SKM-1 treated with dmso at 0.1 percent for 144 hours (cell line): ENCODE data around the gene MMUT.
"Not testable (repeated sequence)": the region's sequence is repeated elsewhere in the genome, so short reads cannot be mapped to it uniquely, and the experiment has no call there.

Experiments
- DNase-seq: peaks from one replicate; lab custom pipeline; 2025; ENCODE audit not compliant: unreplicated experiment; lab: John Stamatoyannopoulos, UW

Gene MMUT

DNA sequence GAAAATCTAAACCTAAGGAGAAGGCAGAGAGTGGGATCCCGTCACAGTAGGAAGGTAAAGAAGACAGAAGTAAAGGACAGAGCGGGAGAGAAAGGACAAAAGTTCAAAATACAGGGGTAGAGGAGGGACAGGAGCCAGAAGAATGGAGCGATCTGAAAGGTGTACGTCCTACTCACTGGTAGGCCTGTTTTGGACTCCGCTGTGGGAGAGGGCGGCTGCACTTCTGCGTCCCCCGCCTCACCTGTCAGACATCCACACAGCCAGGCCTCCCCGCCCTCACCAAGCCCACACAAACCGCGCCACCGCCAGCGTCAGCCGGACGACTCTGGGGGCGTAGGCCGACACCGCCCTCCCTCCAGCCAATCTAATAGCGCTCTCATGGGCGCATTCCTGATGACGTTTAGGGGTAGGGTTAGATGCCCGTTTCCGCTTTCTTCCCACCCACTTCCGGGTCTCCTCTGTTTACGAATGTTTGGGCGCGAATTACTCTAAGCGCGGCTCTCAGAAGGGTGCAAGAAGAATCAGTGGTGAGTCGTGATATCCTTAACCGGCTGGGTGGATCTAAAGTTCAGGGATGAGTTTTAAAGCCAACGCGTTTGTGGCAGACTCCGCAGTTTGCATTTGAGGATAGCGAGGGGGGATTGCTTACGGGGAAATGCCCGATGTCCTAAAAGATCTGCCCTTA is at the start of gene MMUT, which contains the start of gene CENPQ:
TSS of gene MMUT (minus strand) at position 327 of the 685 bp plus-strand sequence. CDS start 3,787 bp downstream, outside the sequence.
TSS of gene CENPQ (plus strand) at position 444 of the 685 bp plus-strand sequence. CDS start 6,807 bp downstream, outside the sequence.
- peak; percentile 94 for DNase-seq

DNA sequence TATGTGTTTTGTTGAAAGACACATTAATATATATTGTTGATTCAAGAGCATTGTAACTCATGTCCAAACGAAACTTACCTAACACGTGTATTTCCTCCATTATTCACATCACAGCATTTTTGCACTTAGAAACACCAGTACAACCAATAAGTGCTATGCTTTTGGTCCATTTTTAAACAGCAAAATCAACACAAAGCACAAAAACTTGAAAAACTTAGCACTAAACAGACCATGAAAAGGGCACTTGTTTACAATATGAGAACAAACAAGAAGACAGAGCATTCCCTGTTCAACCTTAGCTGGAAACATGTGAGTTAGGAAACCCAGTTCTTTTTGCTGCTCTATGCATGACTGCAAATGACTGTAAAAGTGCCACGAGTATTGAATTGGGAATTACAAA is 46.3 kb upstream of the MMUT start:
- no peak for DNase-seq

DNA sequence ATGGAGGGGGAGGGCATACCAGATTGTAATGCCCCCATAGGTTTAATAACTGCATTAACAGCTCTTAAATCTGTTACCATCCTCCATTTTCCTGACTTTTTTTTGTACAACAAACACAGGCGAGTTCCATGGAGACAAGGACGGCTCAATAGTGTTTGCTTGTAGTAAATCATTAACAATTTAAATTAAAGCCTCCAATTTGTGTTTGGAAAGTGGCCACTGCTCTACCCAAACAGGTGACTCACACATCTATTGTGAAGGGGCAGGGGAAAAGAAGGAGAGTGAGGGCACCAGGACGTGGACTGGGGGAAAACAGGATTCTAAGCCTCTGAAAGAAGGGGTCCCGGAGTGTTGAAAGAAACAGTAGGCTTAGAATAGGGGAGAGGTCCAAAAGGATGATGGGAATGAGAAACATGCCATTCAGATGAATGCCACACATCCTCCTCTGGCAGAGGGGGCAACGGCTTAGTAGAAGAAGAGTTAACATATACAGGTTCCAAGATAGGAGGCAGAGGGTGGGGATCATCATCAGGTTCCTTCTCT is 43.6 kb upstream of the MMUT start:
- no peak for DNase-seq

DNA sequence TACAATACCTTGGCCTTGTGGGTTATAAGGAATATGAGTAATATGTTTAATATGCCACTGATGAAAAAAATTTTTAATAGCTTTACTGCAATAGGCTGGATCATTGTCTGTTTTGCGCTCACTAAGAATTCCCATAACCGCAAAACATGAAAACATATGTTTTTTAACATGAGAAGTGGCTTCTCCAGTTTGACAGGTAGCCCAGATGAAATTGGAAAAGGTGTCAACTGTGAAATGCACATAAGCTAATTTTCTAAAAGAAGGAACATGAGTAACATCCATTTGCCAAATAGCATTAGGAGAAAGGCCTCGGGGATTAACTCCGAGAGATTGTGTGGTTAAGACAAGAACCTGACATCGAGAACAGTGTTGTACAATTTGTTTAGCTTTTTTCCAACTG is 41.6 kb upstream of the MMUT start:
- DNase-seq: no peak

DNA sequence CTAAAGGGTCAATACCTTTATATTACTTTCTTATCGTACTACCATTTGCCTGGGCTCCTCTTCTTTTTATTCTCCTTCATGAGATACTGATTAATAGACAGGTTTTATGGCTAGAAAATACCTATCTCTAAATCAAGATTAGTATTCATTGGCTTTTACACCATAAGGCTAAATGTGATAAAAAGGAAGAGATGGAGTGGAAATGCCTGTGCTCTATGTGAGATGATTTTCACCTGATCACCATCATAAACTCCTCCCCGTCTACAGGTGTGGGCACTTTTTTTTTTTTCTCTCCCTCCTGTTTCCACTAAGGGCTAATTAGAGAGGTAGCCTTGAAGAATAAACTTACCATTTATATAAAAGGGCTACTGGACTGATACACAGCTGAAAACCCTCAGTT is 36.6 kb upstream of the MMUT start, which contains the start of gene GLYATL3:
TSS of gene GLYATL3 (plus strand) at position 301 of the 400 bp plus-strand sequence. CDS start 12,068 bp downstream, outside the sequence.
- DNase-seq: no peak

DNA sequence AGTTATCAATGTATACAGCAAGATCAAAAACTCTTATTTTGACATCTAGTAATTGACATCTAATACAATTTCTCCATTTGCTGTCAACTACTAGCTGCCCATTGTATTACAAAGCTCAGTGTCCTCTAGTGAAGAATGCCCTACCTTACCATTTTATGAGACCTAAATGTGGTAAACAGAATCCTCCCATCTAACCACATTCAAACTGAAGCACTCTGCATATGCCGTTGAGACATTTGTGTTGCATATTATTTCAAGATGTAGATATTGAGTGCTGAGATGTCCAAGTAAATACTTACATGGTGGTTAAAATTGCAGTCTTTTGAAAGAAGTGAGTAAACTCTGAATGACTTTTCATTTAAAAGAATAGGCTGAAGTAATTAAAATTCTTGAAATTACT is 36.1 kb upstream of the MMUT start:
- DNase-seq: no peak

DNA sequence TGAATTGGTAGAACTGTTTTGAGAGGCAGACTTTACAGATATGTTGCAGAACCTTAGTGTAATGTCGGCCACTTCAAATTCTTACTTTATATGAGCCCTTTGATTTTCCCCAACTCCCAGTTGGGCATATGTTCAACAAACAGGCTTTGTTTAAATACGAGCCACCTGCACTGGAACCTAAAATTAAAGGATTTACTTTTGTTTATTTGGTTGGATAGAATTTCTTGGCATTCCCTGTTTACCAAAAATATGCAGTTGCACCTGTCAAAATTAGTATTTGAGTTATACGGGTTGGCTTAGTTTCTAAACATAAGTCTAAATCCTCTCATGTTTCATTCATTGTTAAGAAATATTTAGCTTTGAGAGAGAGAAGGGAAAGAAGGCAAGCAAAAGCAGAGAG is 34.3 kb upstream of the MMUT start:
- no peak for DNase-seq

DNA sequence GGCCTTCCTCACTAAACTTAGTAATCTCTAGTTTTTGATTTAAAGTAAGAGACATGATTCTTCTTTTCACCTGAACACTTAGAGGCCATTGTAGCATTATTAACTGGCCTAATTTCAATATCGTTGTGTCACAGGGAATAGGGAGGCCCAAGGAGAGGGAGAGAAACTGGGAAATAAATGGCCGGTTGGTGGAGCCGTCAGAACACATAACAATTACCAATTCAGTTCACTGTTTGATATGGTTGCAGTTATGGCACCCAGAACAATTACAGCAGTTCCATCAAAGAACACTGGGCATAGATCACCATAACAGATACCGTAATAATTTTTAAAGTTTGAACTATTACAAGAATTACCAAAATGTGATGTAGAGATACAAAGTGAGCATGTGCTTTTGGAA is 27.6 kb upstream of the MMUT start:
- no peak for DNase-seq

DNA sequence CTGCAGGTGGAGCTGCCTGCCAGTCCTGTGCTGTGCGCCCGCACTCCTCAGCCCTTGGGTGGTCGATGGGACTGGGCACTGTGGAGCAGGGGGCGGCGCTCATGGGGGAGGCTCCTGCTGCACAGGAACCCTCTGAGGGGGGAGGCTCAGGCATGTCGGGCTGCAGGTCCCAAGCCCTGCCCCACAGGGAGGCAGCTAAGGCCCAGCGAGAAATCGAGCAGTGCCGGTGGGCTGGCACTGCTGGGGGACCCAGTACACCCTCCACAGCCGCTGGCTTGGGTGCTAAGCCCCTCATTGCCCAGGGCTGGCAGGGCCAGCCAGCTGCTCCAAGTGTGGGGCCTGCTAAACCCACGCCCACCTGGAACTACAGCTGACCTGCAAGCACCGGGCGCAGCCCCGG is 20.3 kb upstream of the MMUT start:
- DNase-seq: not testable (repeated sequence)

DNA sequence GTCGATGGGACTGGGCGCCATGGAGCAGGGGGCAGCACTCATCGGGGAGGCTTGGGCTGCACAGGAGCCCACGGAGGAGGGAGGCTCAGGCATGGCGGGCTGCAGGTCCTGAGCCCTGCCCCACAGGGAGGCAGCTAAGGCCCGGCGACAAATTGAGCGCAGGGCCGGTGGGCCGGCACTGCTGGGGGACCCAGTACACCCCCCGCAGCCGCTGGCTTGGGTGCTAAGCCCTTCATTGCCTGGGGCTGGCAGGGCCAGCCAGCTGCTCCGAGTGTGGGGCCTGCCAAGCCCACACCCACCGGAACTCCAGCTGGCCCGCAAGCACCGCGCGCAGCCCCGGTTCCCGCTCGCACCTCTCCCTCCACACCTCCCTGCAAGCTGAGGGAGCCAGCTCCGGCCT is 18.8 kb upstream of the MMUT start:
- not testable (repeated sequence) for DNase-seq

DNA sequence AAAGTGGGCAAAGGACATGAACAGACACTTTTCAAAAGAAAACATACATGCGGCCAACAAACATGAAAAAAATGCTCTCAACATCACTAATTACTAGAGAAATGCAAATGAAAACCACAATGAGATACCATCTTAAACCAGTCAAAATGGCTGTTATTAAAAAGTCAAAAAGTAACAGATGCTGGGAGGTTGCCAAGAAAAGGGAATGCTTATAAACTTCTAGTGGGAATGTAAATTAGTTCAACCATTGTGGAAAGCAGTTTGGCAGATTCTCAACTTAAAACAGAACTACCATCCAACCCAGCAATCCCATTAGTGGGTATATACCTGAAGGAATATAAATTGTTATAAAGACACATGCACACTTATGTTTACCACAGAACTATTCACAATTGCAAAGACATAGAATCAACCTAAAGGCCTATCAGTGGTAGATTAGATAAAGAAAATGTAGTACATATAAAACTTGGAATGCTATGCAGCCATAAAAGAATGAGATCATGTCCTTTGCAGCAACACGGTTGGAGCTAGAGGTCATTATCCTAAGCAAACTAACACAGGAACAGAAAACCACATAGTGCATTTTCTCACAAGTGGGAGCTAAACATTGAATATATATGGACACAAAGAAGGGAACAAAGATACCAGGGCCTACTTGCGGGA is 16.4 kb upstream of the MMUT start:
- DNase-seq: no peak

DNA sequence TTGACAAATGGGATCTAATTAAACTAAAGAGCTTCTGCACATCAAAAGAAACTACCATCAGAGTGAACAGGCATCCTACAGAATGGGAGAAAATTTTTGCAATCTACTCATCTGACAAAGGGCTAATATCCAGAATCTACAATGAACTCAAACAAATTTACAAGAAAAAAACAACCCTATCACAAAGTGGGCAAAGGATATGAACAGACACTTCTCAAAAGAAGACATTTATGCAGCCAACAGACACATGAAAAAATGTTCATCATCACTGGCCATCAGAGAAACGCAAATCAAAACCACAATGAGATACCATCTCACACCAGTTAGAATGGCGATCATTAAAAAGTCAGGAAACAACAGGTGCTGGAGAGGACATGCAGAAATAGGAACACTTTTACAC is 13.5 kb upstream of the MMUT start:
- DNase-seq: not testable (repeated sequence)

DNA sequence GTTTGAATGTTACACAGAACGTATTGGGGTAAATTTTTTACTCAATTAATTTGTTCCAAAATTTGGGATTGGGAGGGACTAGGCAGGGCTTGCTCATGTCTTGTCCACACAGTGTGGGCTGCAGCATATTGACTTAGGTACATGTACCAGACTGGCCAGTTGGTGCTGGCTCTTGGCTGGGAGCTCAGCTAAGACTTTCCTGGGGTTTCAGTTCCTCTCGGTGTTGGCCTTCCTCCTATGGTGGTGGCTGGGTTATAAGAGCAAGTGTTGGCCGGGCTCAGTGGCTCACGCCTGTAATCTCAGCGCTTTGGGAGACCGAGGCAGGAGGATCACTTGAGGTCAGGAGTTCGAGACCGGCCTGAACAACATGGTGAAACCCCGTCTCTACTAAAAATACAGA is 5.0 kb upstream of the MMUT start:
- no peak for DNase-seq

DNA sequence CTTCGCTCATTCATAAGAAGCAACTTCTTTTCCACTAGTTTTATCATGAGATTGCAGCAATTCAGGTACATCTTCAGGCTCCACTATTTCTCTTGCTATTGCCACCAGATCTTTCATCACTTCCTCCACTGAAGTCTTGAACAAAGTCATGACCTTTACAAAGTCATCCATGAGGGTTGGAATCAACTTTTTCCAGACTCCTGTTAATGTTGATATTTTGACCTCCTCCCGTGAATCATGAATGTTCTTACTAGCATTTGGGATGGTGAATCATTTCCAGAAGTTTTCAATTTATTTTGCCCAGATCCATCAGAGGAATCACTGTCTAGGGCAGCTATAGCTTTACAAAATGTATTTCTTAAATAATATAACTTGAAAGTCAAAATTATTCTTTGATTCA is 1.6 kb upstream of the MMUT start:
- DNase-seq: no peak

DNA sequence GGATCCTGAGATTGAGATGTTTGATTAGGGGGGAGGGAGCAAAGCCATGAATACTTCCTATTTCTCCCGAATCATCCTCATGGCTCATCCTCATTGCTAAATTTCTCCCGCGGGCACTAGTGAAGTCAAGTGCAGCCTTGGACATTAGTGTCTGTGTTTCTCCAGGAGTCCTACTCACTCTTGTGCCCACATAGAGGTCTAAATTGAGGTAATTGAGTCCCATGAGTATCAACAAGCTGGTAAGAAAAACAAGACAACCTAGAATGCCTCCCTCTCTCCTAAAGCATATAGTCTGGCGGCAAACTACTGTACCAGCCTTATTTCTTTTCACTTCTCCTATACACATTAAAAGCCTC is 537 bp upstream of the MMUT start:
- DNase-seq: no peak

DNA sequence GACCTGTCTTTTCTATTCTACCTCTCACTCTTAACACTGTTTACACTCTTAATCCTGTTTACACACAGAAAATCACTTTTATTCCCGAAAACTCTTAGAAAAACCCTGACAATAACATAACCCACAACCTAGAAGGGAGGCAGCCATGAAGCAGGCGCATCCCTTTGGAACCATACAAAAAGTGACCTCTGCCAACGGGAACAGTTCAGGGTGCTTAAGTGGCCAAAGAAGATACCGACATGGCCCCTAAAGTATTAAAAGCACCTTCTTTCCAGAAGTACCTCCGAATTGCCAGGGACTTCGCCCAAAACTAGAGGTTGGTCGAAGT is 490 bp downstream of the MMUT start:
- no peak for DNase-seq

DNA sequence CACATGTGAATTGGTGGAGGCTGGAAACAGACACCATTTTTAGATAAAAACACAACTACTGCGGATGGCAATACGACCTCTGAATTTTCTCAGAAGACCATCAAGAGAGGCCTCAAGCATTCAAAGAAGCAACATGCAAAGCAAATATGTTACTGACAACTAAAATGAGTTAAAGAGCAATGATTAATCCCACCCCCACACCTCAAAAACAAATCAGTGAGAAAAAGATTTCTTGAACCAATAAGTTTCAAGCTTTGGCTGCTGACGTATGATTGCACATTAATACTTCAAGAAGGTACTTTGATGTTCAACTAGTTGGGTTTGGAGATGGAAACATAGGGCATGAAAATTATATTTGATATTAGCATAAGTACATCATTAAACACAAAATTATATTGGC is 982 bp downstream of the MMUT start:
- DNase-seq: no peak

DNA sequence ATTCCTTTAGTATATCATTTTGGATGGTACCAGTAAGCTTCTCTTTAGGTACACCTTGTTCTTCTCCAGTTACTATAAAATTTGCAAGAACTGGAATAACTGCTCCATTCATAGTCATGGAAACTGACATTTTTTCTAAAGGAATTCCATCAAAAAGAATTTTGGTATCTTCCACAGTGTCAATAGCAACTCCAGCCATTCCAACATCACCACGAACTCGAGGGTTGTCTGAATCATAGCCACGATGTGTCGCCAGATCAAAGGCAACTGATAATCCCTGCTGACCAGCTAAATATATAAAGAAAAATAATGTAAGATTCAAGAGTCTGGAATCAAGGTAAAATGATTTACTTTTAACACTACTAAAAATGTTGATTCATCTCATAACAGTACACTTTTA is 5.3 kb downstream of the MMUT start:
- DNase-seq: no peak

DNA sequence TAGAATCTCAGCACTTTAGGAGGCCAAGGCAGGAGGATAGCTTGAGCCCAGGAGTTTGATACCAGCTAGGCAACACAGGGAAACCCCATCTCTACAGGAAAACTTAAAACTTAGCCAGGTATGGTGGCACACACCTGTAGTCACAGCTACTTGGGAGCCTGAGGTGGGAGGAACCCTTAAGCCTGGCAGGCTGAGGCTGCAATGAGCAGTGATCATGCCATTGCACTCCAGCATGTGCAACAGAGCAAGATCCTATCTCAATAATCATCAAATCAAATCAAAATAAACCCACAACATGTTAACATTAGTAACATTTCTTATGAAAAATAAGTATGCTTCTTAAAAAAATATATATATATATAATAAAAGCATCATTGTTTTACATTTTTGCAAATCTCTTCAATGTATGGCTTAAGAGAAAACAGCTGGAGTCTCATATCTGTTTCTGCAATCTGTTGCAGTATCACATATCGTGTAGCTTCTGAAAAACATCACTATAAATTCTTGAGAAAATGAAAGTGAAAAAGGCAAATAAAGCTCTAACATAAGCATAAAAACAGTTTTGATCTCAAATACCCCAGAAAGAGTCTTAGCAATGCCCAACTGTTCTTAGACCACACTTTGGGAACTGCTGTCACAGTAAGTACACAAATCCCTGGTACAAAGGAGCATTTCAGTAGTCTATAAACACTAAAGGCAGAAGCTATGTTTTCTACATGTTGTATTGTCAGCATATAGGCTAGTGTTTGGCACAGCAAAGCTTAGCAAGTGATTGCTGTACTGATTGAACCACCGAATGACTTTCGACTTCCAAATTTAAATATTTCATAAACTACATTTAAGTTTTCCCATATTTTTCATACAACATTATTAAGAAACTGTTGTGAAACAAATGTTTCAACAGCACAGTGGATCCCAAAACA is 8.0 kb downstream of the MMUT start:
- DNase-seq: no peak

DNA sequence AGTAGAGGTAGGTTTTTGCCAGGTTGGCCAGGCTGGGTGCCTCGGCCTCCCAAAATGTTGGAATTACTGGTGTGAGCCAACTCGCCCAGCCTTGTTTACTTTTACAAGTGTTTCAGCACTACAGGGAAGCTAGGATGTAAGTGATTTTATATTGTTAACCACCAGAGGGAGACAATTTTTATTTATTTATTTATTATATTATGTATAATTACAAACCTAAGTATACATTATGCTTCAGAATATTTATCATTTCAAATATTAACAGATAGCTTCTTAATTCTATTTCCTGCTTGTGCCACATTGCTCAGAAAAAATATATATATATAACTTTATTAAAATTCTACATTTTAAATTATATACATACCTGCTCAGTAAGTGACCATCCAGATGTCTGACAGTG is 9.8 kb downstream of the MMUT start:
- DNase-seq: no peak

DNA sequence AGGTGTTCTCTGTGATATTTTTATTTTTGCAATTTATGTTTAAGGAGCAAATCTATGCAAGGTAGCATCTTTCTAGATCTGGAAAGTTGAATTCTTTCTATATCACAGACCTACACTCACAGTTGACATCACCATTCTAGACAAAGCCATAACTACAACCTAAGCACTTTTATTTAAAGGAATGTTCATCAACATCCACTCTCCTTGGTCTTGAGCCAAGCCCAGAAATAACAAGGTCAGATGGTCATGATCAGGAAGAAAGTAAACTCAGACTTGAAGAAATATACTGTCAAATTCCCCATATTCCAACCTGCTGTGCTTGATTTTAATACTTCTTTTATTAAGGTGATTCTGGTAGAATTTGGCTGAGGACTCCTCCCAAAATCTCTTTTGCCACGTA is 32.2 kb downstream of the MMUT start:
- DNase-seq: no peak

DNA sequence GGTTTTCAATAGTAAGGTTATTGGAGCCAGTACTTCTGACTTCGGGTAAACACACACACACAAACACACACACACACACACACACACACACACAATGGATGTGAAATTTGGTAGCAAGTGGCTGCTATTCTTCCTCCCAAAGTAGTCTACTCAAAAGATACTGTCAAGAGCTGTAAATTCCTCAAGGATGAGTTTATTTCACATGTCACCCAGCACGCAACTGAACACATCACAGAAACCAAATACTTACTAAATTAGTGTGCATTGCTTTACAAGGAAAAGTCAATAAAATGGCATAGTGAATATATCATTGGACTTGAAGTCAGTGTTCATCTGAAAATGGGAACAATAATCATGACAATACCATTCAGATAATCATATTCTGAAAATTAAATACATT is 32.9 kb downstream of the MMUT start:
- no peak for DNase-seq
